Suprapubic skin (tissue), 4 donors: Measurements from ENCODE around the gene VANGL2.

Experiments used
- EP300 ChIP-seq: sonication (generic); formaldehyde crosslinking; IDR thresholded peaks from one replicate; pipeline ENCODE4 v1.6.1; 2017; ENCODE audit warnings: antibody characterized with exemption
- POLR2A ChIP-seq, 2 donors: fragments of 450-650 bp; IDR thresholded peaks; one replicate each; pipeline ENCODE4 v1.6.1; 2017; ENCODE audit warnings: antibody characterized with exemption in 2 of 2, mild to moderate bottlenecking in 2 of 2, moderate library complexity in 2 of 2
- POLR2AphosphoS5 ChIP-seq, 3 donors: sonication (generic); formaldehyde crosslinking; IDR thresholded peaks; one replicate each; pipeline ENCODE4 v1.6.1; 2017; ENCODE audit warnings: antibody characterized with exemption in 3 of 3
- TF ChIP-seq, protein P1 (sequence below), 2 donors: fragments of 200-600 bp in 1 of 2; fragments of 450-650 bp in 1 of 2; sonication (generic) in 1 of 2; IDR thresholded peaks; one replicate each; pipeline ENCODE4 v1.5.1; 2016 to 2019; ENCODE audit warnings: antibody characterized with exemption in 2 of 2, mild to moderate bottlenecking in 1 of 2, moderate library complexity in 1 of 2

DNA sequence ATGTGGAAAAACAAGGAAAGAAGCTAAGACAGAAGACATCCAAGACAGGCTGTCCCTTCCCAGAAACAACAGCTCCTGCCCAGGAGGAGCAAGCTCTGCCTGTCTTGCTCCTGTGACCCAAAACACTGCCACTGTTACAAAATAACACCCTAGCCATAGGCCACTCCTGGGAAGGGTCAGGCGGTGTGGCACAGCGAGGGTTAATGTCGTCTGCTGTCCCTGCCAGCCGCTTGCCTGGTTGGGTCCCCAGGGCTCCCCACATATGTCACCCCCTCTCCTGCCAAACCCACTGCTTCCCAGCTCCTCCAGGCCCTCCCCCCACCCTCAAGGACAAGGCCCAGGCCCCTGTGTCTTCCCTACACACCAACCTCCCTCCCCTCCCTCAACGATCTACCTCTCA, 37.4 kb upstream of the VANGL2 start:
- TF ChIP-seq, protein P1, sequence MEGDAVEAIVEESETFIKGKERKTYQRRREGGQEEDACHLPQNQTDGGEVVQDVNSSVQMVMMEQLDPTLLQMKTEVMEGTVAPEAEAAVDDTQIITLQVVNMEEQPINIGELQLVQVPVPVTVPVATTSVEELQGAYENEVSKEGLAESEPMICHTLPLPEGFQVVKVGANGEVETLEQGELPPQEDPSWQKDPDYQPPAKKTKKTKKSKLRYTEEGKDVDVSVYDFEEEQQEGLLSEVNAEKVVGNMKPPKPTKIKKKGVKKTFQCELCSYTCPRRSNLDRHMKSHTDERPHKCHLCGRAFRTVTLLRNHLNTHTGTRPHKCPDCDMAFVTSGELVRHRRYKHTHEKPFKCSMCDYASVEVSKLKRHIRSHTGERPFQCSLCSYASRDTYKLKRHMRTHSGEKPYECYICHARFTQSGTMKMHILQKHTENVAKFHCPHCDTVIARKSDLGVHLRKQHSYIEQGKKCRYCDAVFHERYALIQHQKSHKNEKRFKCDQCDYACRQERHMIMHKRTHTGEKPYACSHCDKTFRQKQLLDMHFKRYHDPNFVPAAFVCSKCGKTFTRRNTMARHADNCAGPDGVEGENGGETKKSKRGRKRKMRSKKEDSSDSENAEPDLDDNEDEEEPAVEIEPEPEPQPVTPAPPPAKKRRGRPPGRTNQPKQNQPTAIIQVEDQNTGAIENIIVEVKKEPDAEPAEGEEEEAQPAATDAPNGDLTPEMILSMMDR (IDR thresholded peaks at IDR 0.05), result no peak
- TF ChIP-seq EP300 (no peak), POLR2A (IDR thresholded peaks at IDR 0.05) (no peak), POLR2AphosphoS5 (IDR thresholded peaks at IDR 0.05) (no peak)
